HepG2 (cell line): ENCODE measurements around the gene SPINDOC. TPM values are rescaled to one million over a fixed set of nuclear protein-coding genes. Genes with fewer than 3 reads are reported as not detected.

Source experiments
- AKAP8 ChIP-seq: sonication (generic); formaldehyde crosslinking; IDR thresholded peaks from 2 replicates; pipeline ENCODE4 v1.5.1; 2020; ENCODE audit warnings: mild to moderate bottlenecking, missing genetic modification reagents
- FOXA1 ChIP-seq, 2 experiments: fragments of 450-650 bp in 1 of 2; sonication (generic) in 1 of 2; formaldehyde crosslinking in 1 of 2; IDR thresholded peaks; 2 replicates each; pipeline versions ENCODE4 v1.4.0 to v1.6.1; 2016 to 2020; ENCODE audit warnings: missing genetic modification reagents in 1 of 2
- GPN1 ChIP-seq: sonication (generic); formaldehyde crosslinking; IDR thresholded peaks from 2 replicates; pipeline ENCODE4 v1.5.1; 2020; ENCODE audit warnings: missing genetic modification reagents, borderline replicate concordance
- HNF4A ChIP-seq: sonication (generic); formaldehyde crosslinking; IDR thresholded peaks from 2 replicates; pipeline ENCODE4 v1.4.0; 2020; ENCODE audit warnings: missing genetic modification reagents
- ISX ChIP-seq: sonication (generic); formaldehyde crosslinking; conservative IDR thresholded peaks from 2 replicates; pipeline ENCODE4 v1.5.0; 2020; ENCODE audit warnings: missing genetic modification reagents
- MAFK ChIP-seq, 2 experiments: IDR thresholded peaks in 1 of 2; conservative IDR thresholded peaks in 1 of 2; 2 replicates each; pipeline ENCODE4 v1.6.1; 2011; ENCODE audit warnings: improper control_type of control experiment in 2 of 2, low read length in 2 of 2
- MED8 ChIP-seq: sonication (generic); formaldehyde crosslinking; IDR thresholded peaks from 2 replicates; pipeline ENCODE4 v1.8.1; 2023; ENCODE audit warnings: mild to moderate bottlenecking, missing genetic modification reagents; ENCODE audit not compliant: insufficient replicate concordance
- MEIS1 ChIP-seq: sonication (generic); formaldehyde crosslinking; IDR thresholded peaks from 2 replicates; pipeline ENCODE4 v1.9.0; 2021; ENCODE audit warnings: mild to moderate bottlenecking, missing genetic modification reagents, moderate library complexity, borderline replicate concordance
- MTF1 ChIP-seq: sonication (generic); formaldehyde crosslinking; IDR thresholded peaks from 2 replicates; pipeline ENCODE4 v1.5.0; 2020; ENCODE audit warnings: missing genetic modification reagents
- MXD3 ChIP-seq: IDR thresholded peaks from 2 replicates; pipeline ENCODE4 v1.6.1; 2016; ENCODE audit warnings: mild to moderate bottlenecking, missing biosample characterization, missing genetic modification reagents
- PATZ1 ChIP-seq: sonication (generic); formaldehyde crosslinking; IDR thresholded peaks from 2 replicates; pipeline ENCODE4 v1.4.0; 2020; ENCODE audit warnings: missing genetic modification reagents
- POGZ ChIP-seq: sonication (generic); formaldehyde crosslinking; IDR thresholded peaks from 2 replicates; pipeline ENCODE4 v1.4.0; 2020; ENCODE audit warnings: mild to moderate bottlenecking, missing genetic modification reagents
- REPIN1 ChIP-seq: sonication (generic); formaldehyde crosslinking; IDR thresholded peaks from 2 replicates; pipeline ENCODE4 v1.8.0; 2022; ENCODE audit warnings: missing genetic modification reagents, low read depth, mild to moderate bottlenecking, borderline replicate concordance
- SMC3 ChIP-seq: IDR thresholded peaks from 2 replicates; pipeline ENCODE4 v1.6.1; 2011; ENCODE audit warnings: low read length, improper control_type of control experiment
- SOX6 ChIP-seq, 2 experiments: fragments of 450-650 bp in 1 of 2; sonication (generic) in 1 of 2; formaldehyde crosslinking in 1 of 2; IDR thresholded peaks; 2 replicates each; pipeline versions ENCODE4 v1.4.0 to v1.6.1; 2017 to 2020; ENCODE audit warnings: antibody characterized with exemption in 1 of 2, mild to moderate bottlenecking in 1 of 2, missing genetic modification reagents in 1 of 2
- ZKSCAN1 ChIP-seq: fragments of 150-350 bp; IDR thresholded peaks from 2 replicates; pipeline ENCODE4 v1.6.1; 2014; ENCODE audit warnings: low read length
- ZNF124 ChIP-seq: sonication (generic); formaldehyde crosslinking; IDR thresholded peaks from 2 replicates; pipeline ENCODE4 v1.4.0; 2020; ENCODE audit warnings: missing genetic modification reagents
- ZNF275 ChIP-seq: sonication (generic); formaldehyde crosslinking; IDR thresholded peaks from 2 replicates; pipeline ENCODE4 v1.8.0; 2022; ENCODE audit warnings: missing genetic modification reagents, mild to moderate bottlenecking, inconsistent platforms, borderline replicate concordance
- ZNF382 ChIP-seq: sonication (generic); formaldehyde crosslinking; IDR thresholded peaks from 2 replicates; pipeline ENCODE4 v1.5.0; 2020; ENCODE audit warnings: missing genetic modification reagents, mild to moderate bottlenecking, borderline replicate concordance
- ZNF501 ChIP-seq: sonication (generic); formaldehyde crosslinking; IDR thresholded peaks from 2 replicates; pipeline ENCODE4 v1.5.1; 2020; ENCODE audit warnings: mild to moderate bottlenecking, moderate library complexity, missing genetic modification reagents
- ZNF513 ChIP-seq: sonication (generic); formaldehyde crosslinking; conservative IDR thresholded peaks from 2 replicates; pipeline ENCODE4 v1.5.0; 2020; ENCODE audit warnings: missing genetic modification reagents
- ZNF558 ChIP-seq: sonication (generic); formaldehyde crosslinking; IDR thresholded peaks from 2 replicates; pipeline ENCODE4 v1.9.0; 2022; ENCODE audit warnings: mild to moderate bottlenecking, missing genetic modification reagents, borderline replicate concordance
- ZNF670 ChIP-seq: sonication (generic); formaldehyde crosslinking; IDR thresholded peaks from 2 replicates; pipeline ENCODE4 v1.8.0; 2022; ENCODE audit warnings: mild to moderate bottlenecking, missing genetic modification reagents, borderline replicate concordance
- ZNF878 ChIP-seq: sonication (generic); formaldehyde crosslinking; IDR thresholded peaks from 2 replicates; pipeline ENCODE4 v1.8.1; 2023; ENCODE audit warnings: mild to moderate bottlenecking, missing genetic modification reagents, moderate library complexity
- polyA plus RNA-seq, 8 experiments: library from polyadenylated mRNA; depleted of rRNA in 3 of 8; stranded (reverse) in 7 of 8; unstranded in 1 of 8; fragments of >200 nt; fragmentation: Illumina TruSeq in 4 of 8; extraction: Trizol in 4 of 8; gene quantifications; 2 replicates each; pipeline versions ENCODE4 v1.2.1 to v1.2.3, GENCODE V29; 2011 to 2016; ENCODE audit warnings: low read depth in 4 of 8, missing spikeins in 1 of 8, mixed read lengths in 1 of 8; ENCODE audit not compliant: insufficient read depth in 1 of 8
- total RNA-seq, 5 experiments: library from RNA; depleted of rRNA; stranded (reverse); fragments of >200 nt; fragmentation: Illumina TruSeq; extraction: Trizol; gene quantifications; 2 replicates each; pipeline ENCODE4 v1.2.3, GENCODE V29; 2016; ENCODE audit warnings: low read depth in 1 of 5

The SPINDOC gene
- total and polyA plus RNA-seq, 2 of the 13 experiments (the other 11 are each of a cell fraction or from before 2014, with no cell fraction given) = 21.4 to 29.9 TPM

- TF ChIP-seq MED8 (CRISPR knock-in tag) (no peak), SMC3 (no peak), REPIN1 (CRISPR knock-in tag) (no peak), POGZ (no peak), AKAP8 (CRISPR knock-in tag) (0 out of 2 replicates have a peak, but pooled peaks have one; percentile 31), FOXA1 (IDR thresholded peaks at IDR 0.05) (no peak), FOXA1 (CRISPR knock-in tag; IDR thresholded peaks at IDR 0.05) (no peak), ZNF513 (CRISPR knock-in tag) (no peak), ZNF275 (CRISPR knock-in tag) (no peak), PATZ1 (CRISPR knock-in tag) (no peak), HNF4A (CRISPR knock-in tag) (no peak), ZNF382 (no peak), MAFK (conservative IDR thresholded peaks at IDR 0.05 in 1 of 2, IDR thresholded peaks at IDR 0.05 in 1 of 2; ENCODE audit: low read length in 2 of 2) (no peak), ZNF501 (0 out of 2 replicates have a peak, but pooled peaks have one; percentile 48), GPN1 (no peak), ZNF670 (no peak), ZNF558 (CRISPR knock-in tag) (no peak), ISX (CRISPR knock-in tag) (no peak), MXD3 (no peak), SOX6 (IDR thresholded peaks at IDR 0.05) (no peak), SOX6 (CRISPR knock-in tag; IDR thresholded peaks at IDR 0.05) (no peak), ZNF878 (CRISPR knock-in tag) (no peak), ZKSCAN1 (peak; percentile 90), ZNF124 (CRISPR knock-in tag) (no peak), MTF1 (CRISPR knock-in tag) (no peak), MEIS1 (no peak)
Measured at GRCh38 chr11:63769714-63770455, 43.4 kb upstream of the SPINDOC start (continued).
